CD8-positive, alpha-beta memory T cell (primary cell): ENCODE data around the gene GRSF1. TPM values are rescaled to one million over a fixed set of nuclear protein-coding genes. Genes with fewer than 3 reads are reported as not detected.

Experiments used
- CTCF ChIA-PET: fragments of 350-600 bp; sonication (Branson Sonifier 250); formaldehyde crosslinking; loops from one replicate; lab custom pipeline; 2021; ENCODE audit warnings: antibody characterized with exemption; lab: Charles Lee
- POLR2A ChIA-PET: fragments of 350-600 bp; sonication (Branson Sonifier 250); formaldehyde crosslinking; loops from one replicate; lab custom pipeline; 2021; ENCODE audit warnings: antibody characterized with exemption; lab: Charles Lee
- DNase-seq, 5 donors: peaks; one replicate each; pipeline versions ENCODE4 v3.0.0 to v3.0.0-alpha.2; 2020 to 2022; ENCODE audit warnings: mixed read lengths in 1 of 5
- H3K27ac ChIP-seq: one replicate; pipeline ENCODE4 v1.7.0; 2013; ENCODE audit warnings: low read depth, mild to moderate bottlenecking, low read length, moderate library complexity
- H3K27me3 ChIP-seq: 2 replicates; pipeline ENCODE4 v1.7.0; 2013; ENCODE audit warnings: low read length, mild to moderate bottlenecking; ENCODE audit not compliant: insufficient read depth, poor library complexity, severe bottlenecking
- H3K36me3 ChIP-seq: 2 replicates; pipeline ENCODE4 v1.7.0; 2013; ENCODE audit warnings: mild to moderate bottlenecking, low read length, moderate library complexity; ENCODE audit not compliant: insufficient read depth
- H3K4me1 ChIP-seq: 2 replicates; pipeline ENCODE4 v1.7.0; 2013; ENCODE audit warnings: mild to moderate bottlenecking, low read length, moderate library complexity; ENCODE audit not compliant: insufficient read depth
- H3K4me3 ChIP-seq: 2 replicates; pipeline ENCODE4 v1.7.0; 2013; ENCODE audit warnings: mild to moderate bottlenecking, low read length
- H3K9me3 ChIP-seq: 2 replicates; pipeline ENCODE4 v1.7.0; 2013; ENCODE audit warnings: mild to moderate bottlenecking, low read length
- H3K27ac Mint-ChIP-seq, 8 donors: one replicate each; pipeline ENCODE4 v1.8.0; 2020 to 2021; ENCODE audit warnings: mixed read lengths in 8 of 8, mild to moderate bottlenecking in 6 of 8, inconsistent platforms in 3 of 8, moderate library complexity in 3 of 8
- H3K27me3 Mint-ChIP-seq, 2 donors: one replicate each; pipeline ENCODE4 v1.8.0; 2020 to 2021; ENCODE audit warnings: mixed read lengths in 2 of 2, mild to moderate bottlenecking in 1 of 2, moderate library complexity in 1 of 2
- H3K36me3 Mint-ChIP-seq, 3 donors: one replicate each; pipeline ENCODE4 v1.8.0; 2020 to 2021; ENCODE audit warnings: mixed read lengths in 3 of 3, inconsistent platforms in 1 of 3, mild to moderate bottlenecking in 1 of 3
- H3K4me1 Mint-ChIP-seq, 3 donors: one replicate each; pipeline ENCODE4 v1.8.0; 2020 to 2021; ENCODE audit warnings: mixed read lengths in 3 of 3, inconsistent platforms in 1 of 3, mild to moderate bottlenecking in 1 of 3
- H3K4me3 Mint-ChIP-seq, 7 donors: one replicate each; pipeline ENCODE4 v1.8.0; 2020 to 2021; ENCODE audit warnings: mixed read lengths in 7 of 7, mild to moderate bottlenecking in 6 of 7, moderate library complexity in 4 of 7, inconsistent platforms in 2 of 7
- H3K9me3 Mint-ChIP-seq, 5 donors: one replicate each; pipeline ENCODE4 v1.8.0; 2020 to 2022; ENCODE audit warnings: mixed read lengths in 5 of 5, mild to moderate bottlenecking in 3 of 5, moderate library complexity in 2 of 5, inconsistent platforms in 1 of 5
- polyA plus RNA-seq: library from polyadenylated mRNA; unstranded; fragments of 300-500 nt; fragmentation: Illumina TruSeq; gene quantifications from one replicate; pipeline ENCODE4 v1.2.3, GENCODE V29; 2021
- total RNA-seq, 2 experiments: library from RNA; stranded (reverse); gene quantifications; one replicate each; pipeline ENCODE4 v1.2.3, GENCODE V29; 2021

The GRSF1 gene
- total and polyA plus RNA-seq, 3 experiments from 2014 or later, result 99.7 to 125 (median 112) TPM

GRCh38 chr4:70831293-70831692 is 8.4 kb downstream of the GRSF1 start:
- Histone ChIP-seq H3K4me1 (peaks cover 7% of the 10 kb centered on the region), H3K4me3 (no peak overlapping the region), H3K36me3 (peaks cover 30% of the 10 kb centered on the region), H3K27me3 (no peaks in the 10 kb centered on the region), H3K27ac (no peak overlapping the region), H3K9me3 (no peaks in the 10 kb centered on the region)
- Mint-ChIP-seq H3K27ac (peak overlapping the region in 3 of 8 donors; percentile 37 to 78 (median 47)), H3K4me1 (peaks cover 17 to 30% (median 21%) of the 10 kb centered on the region in 3 donors), H3K27me3 (no peaks in the 10 kb centered on the region), H3K4me3 (no peak overlapping the region), H3K36me3 (peaks cover 6 to 79% (median 28%) of the 10 kb centered on the region in 3 donors), H3K9me3 (no peaks in the 10 kb centered on the region)
- POLR2A ChIA-PET, result no interaction called here
- CTCF ChIA-PET, result no interaction called here
- DNase-seq, result no peak

GRCh38 chr4:70830054-70830453 is 9.6 kb downstream of the GRSF1 start:
- Histone ChIP-seq H3K27me3 (no peaks in the 10 kb centered on the region), H3K4me3 (no peak overlapping the region), H3K4me1 (no peaks in the 10 kb centered on the region), H3K27ac (no peak overlapping the region), H3K36me3 (peaks cover 41% of the 10 kb centered on the region), H3K9me3 (no peaks in the 10 kb centered on the region)
- ChIA-PET CTCF (no interaction called here), POLR2A (interaction anchor here (0.8 kb wide), 1 partner anchor 9 kb away, joined by 3 read pairs; no protein-coding TSS in a partner anchor)
- Mint-ChIP-seq H3K36me3 (peaks cover 6 to 86% (median 33%) of the 10 kb centered on the region in 3 donors), H3K4me1 (peaks cover 9 to 22% (median 14%) of the 10 kb centered on the region in 3 donors), H3K9me3 (no peaks in the 10 kb centered on the region), H3K4me3 (no peak overlapping the region), H3K27ac (peak overlapping the region in 1 of 8 donors; percentile 17), H3K27me3 (no peaks in the 10 kb centered on the region)
- DNase-seq, result no peak

- no peak overlapping the region for H3K27ac Mint-ChIP-seq
- no peaks in the 10 kb centered on the region for H3K27me3 Mint-ChIP-seq
- POLR2A ChIA-PET, result interaction anchor here (0.8 kb wide), 1 partner anchor 10 kb away, joined by 3 read pairs; no protein-coding TSS in a partner anchor
- no peaks in the 10 kb centered on the region for H3K4me1 ChIP-seq
- peaks cover 40% of the 10 kb centered on the region for H3K36me3 ChIP-seq
- H3K9me3 Mint-ChIP-seq, result no peaks in the 10 kb centered on the region
- no peak overlapping the region for H3K27ac ChIP-seq
- H3K4me1 Mint-ChIP-seq, result peaks cover 9 to 17% (median 11%) of the 10 kb centered on the region in 3 donors
- H3K4me3 ChIP-seq, result no peak overlapping the region
- no peak overlapping the region for H3K4me3 Mint-ChIP-seq
- CTCF ChIA-PET, result interaction anchor here (1.0 kb wide), 1 partner anchor 125 kb away, joined by 3 read pairs; no protein-coding TSS in a partner anchor
- no peak for DNase-seq
- H3K36me3 Mint-ChIP-seq, result peaks cover 3 to 85% (median 30%) of the 10 kb centered on the region in 3 donors
- no peaks in the 10 kb centered on the region for H3K27me3 ChIP-seq
- H3K9me3 ChIP-seq, result no peaks in the 10 kb centered on the region
These were observed 10.2 kb downstream of the GRSF1 start for GRCh38 chr4:70829492-70829891.

- H3K4me3 Mint-ChIP-seq, result no peak overlapping the region
- peaks cover 3 to 86% (median 30%) of the 10 kb centered on the region in 3 donors for H3K36me3 Mint-ChIP-seq
- H3K27ac Mint-ChIP-seq, result no peak overlapping the region
- no peaks in the 10 kb centered on the region for H3K9me3 Mint-ChIP-seq
- ChIA-PET CTCF (interaction anchor here (1.0 kb wide), 1 partner anchor 124 kb away, joined by 3 read pairs; no protein-coding TSS in a partner anchor), POLR2A (no interaction called here)
- DNase-seq, result no peak
- peaks cover 9 to 13% (median 11%) of the 10 kb centered on the region in 3 donors for H3K4me1 Mint-ChIP-seq
- Histone ChIP-seq H3K36me3 (peaks cover 37% of the 10 kb centered on the region), H3K27ac (no peak overlapping the region), H3K27me3 (no peaks in the 10 kb centered on the region), H3K4me3 (no peak overlapping the region), H3K4me1 (no peaks in the 10 kb centered on the region), H3K9me3 (no peaks in the 10 kb centered on the region)
- H3K27me3 Mint-ChIP-seq, result no peaks in the 10 kb centered on the region
These were observed 10.7 kb downstream of the GRSF1 start for GRCh38 chr4:70829015-70829414.

DNA sequence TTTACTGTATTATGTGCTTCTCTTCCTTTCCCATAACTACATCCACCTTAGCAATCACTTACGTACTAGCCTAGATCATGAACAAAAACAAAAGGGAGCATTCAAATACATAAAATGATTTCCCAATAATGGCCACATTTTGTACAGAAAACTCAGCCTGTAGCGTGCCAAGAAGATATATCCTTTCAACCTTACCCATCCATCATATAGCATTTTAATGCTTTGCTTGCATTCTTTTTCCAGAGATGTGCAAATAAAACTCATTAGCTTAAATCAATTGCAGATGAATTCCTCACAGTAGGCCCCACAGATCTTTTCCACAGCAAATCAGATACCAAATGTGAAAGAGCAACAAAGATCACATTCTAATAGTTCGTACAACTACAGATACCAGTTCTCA is 20.8 kb downstream of the GRSF1 start:
- Mint-ChIP-seq H3K9me3 (no peaks in the 10 kb centered on the region), H3K4me1 (peaks cover 10 to 19% (median 13%) of the 10 kb centered on the region in 3 donors), H3K36me3 (peaks cover 0 to 55% (median 10%) of the 10 kb centered on the region in 3 donors), H3K4me3 (no peak overlapping the region), H3K27ac (peak overlapping the region in 5 of 8 donors; percentile 8 to 54 (median 18)), H3K27me3 (no peaks in the 10 kb centered on the region)
- Histone ChIP-seq H3K36me3 (peaks cover 15% of the 10 kb centered on the region), H3K4me3 (no peak overlapping the region), H3K4me1 (no peaks in the 10 kb centered on the region), H3K27me3 (no peaks in the 10 kb centered on the region), H3K27ac (no peak overlapping the region), H3K9me3 (no peaks in the 10 kb centered on the region)
- CTCF ChIA-PET, result no interaction called here
- POLR2A ChIA-PET, result no interaction called here
- DNase-seq, result no peak

- Histone ChIP-seq H3K36me3 (peaks cover 15% of the 10 kb centered on the region), H3K4me1 (no peaks in the 10 kb centered on the region), H3K9me3 (no peaks in the 10 kb centered on the region), H3K27ac (no peak overlapping the region), H3K27me3 (no peaks in the 10 kb centered on the region), H3K4me3 (no peak overlapping the region)
- POLR2A ChIA-PET, result no interaction called here
- no peaks in the 10 kb centered on the region for H3K9me3 Mint-ChIP-seq
- no peaks in the 10 kb centered on the region for H3K27me3 Mint-ChIP-seq
- no peak for DNase-seq
- peaks cover 10 to 19% (median 13%) of the 10 kb centered on the region in 3 donors for H3K4me1 Mint-ChIP-seq
- H3K27ac Mint-ChIP-seq, result peak overlapping the region in 6 of 8 donors; percentile 19 to 51 (median 39)
- peaks cover 0 to 50% (median 10%) of the 10 kb centered on the region in 3 donors for H3K36me3 Mint-ChIP-seq
- CTCF ChIA-PET, result no interaction called here
- peak overlapping the region in 1 of 7 donors; percentile 68 for H3K4me3 Mint-ChIP-seq
These were observed 21.4 kb downstream of the GRSF1 start for GRCh38 chr4:70818173-70818855.

GRCh38 chr4:70816894-70817293 is 22.8 kb downstream of the GRSF1 start:
- Mint-ChIP-seq H3K36me3 (peaks cover 0 to 38% (median 10%) of the 10 kb centered on the region in 3 donors), H3K4me3 (no peak overlapping the region), H3K9me3 (no peaks in the 10 kb centered on the region), H3K27ac (peak overlapping the region in 1 of 8 donors; percentile 47), H3K4me1 (peaks cover 10 to 19% (median 13%) of the 10 kb centered on the region in 3 donors), H3K27me3 (no peaks in the 10 kb centered on the region)
- no peak for DNase-seq
- peaks cover 11% of the 10 kb centered on the region for H3K36me3 ChIP-seq
- H3K9me3 ChIP-seq, result no peaks in the 10 kb centered on the region
- no peaks in the 10 kb centered on the region for H3K27me3 ChIP-seq
- no peak overlapping the region for H3K27ac ChIP-seq
- ChIA-PET POLR2A (no interaction called here), CTCF (no interaction called here)
- no peak overlapping the region for H3K4me3 ChIP-seq
- no peaks in the 10 kb centered on the region for H3K4me1 ChIP-seq

DNA sequence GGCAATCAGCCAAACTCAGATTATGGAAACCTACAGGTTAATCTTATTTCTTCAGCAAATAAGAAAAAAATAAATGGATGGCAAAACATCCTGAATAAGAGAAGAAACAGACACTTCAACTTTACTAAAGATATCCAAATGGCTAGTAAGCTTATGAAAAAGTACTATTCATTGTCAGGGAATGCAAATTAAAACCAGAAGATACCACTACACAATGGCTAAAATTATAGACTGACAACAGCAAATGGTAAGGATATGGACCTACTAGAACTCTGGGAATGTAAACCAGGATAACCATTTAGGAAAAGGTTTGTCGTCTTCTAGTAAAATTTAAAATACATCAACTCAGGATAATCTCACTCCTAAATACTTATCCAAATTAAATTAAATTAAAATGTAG is 24.3 kb downstream of the GRSF1 start:
- Histone ChIP-seq H3K4me1 (no peaks in the 10 kb centered on the region), H3K27me3 (no peaks in the 10 kb centered on the region), H3K9me3 (no peaks in the 10 kb centered on the region), H3K27ac (no peak overlapping the region), H3K36me3 (peaks cover 10% of the 10 kb centered on the region), H3K4me3 (no peak overlapping the region)
- Mint-ChIP-seq H3K9me3 (no peaks in the 10 kb centered on the region), H3K27ac (no peak overlapping the region), H3K4me3 (no peak overlapping the region), H3K4me1 (peaks cover 10 to 19% (median 13%) of the 10 kb centered on the region in 3 donors), H3K27me3 (no peaks in the 10 kb centered on the region), H3K36me3 (peaks cover 0 to 29% (median 8%) of the 10 kb centered on the region in 3 donors)
- POLR2A ChIA-PET, result no interaction called here
- CTCF ChIA-PET, result interaction anchor here (0.7 kb wide), 1 partner anchor 126 kb away, joined by 3 read pairs; no protein-coding TSS in a partner anchor
- DNase-seq, result no peak
